ENCODE measurements around the gene PNPLA7. TPM values are rescaled to one million over a fixed set of nuclear protein-coding genes. Genes with fewer than 3 reads are reported as not detected.

Gene PNPLA7
- polyA plus RNA-seq, 1 donor from 2014 or later = 2.7 TPM

GRCh38 chr9:137428841-137429545 lies 121.2 kb downstream of the PNPLA7 start:
- H3K27me3 Mint-ChIP-seq = peaks cover 4% of the 10 kb centered on the region
- H3K4me1 Mint-ChIP-seq = peaks cover 5 to 9% (median 9%) of the 10 kb centered on the region in 3 donors
- H3K4me3 Mint-ChIP-seq = peak overlapping the region in 3 of 4 donors; percentile 58 to 75 (median 65)
- no peak overlapping the region for H3K27ac Mint-ChIP-seq
- H3K36me3 Mint-ChIP-seq = no peaks in the 10 kb centered on the region
- H3K9me3 Mint-ChIP-seq = no peaks in the 10 kb centered on the region

- no peak overlapping the region for H3K27ac Mint-ChIP-seq
- H3K4me3 Mint-ChIP-seq = peak overlapping the region in 2 of 4 donors; percentile 43 to 45
- H3K36me3 Mint-ChIP-seq = no peaks in the 10 kb centered on the region
- no peaks in the 10 kb centered on the region for H3K9me3 Mint-ChIP-seq
- peaks cover 5 to 9% (median 9%) of the 10 kb centered on the region in 3 donors for H3K4me1 Mint-ChIP-seq
- peaks cover 4% of the 10 kb centered on the region for H3K27me3 Mint-ChIP-seq
Observed at GRCh38 chr9:137428311-137428630, 121.9 kb downstream of the PNPLA7 start.

DNA sequence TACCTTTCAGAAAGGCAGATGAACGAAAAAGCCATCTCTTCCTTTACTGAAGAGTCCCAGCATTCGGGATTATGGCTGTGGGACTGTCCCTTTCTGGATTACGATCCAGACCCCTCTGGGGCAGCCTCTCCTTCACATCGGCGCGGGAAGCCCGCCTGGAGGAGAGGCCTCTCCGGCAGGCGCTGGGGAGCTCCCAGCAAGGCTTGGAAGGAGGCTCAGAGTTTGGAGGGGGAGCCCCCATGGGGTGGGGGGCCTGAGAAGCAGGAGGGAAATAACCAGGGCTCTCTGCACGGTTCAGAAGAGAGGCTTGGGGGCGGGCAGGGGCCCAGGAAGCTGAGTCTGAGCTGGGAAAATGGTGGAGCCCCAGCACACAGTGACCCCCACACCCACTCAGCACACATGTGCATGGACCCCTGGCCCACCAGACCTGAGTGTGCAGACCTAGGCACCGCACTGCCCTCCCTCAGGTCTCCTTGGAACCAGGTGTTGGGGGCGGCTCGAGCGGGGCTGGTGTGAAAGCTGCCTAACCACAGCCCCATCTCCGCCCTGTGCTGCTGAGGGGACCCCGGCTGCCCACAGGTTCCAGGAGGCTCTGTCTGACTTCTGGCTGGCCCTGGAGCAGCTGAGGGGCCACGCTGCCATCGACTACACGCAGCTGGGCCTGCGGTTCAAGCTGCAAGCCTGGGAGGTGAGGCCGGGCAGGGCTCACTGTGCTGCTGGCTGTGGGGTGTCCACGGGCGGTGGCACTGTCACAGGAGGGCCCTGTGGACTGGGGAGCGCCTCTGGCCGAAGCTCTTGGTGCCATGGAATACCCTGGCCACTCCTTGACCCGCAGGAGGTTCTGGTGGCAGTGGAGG lies 122.5 kb downstream of the PNPLA7 start:
- Mint-ChIP-seq H3K9me3 (no peaks in the 10 kb centered on the region), H3K27me3 (peaks cover 4% of the 10 kb centered on the region), H3K27ac (peak overlapping the region in 1 of 3 donors; percentile 3), H3K4me1 (peaks cover 5 to 9% (median 9%) of the 10 kb centered on the region in 3 donors), H3K4me3 (peak overlapping the region in 1 of 4 donors; percentile 43), H3K36me3 (no peaks in the 10 kb centered on the region)

GRCh38 chr9:137426018-137426681 lies 124.1 kb downstream of the PNPLA7 start:
- Mint-ChIP-seq H3K27me3 (peaks cover 4% of the 10 kb centered on the region), H3K9me3 (no peaks in the 10 kb centered on the region), H3K4me1 (peaks cover 5 to 15% (median 14%) of the 10 kb centered on the region in 3 donors), H3K27ac (peak overlapping the region in 1 of 3 donors; percentile 28), H3K36me3 (no peaks in the 10 kb centered on the region), H3K4me3 (no peak overlapping the region)

GRCh38 chr9:137423514-137424291 lies 126.5 kb downstream of the PNPLA7 start:
- Mint-ChIP-seq H3K27ac (peak overlapping the region in 1 of 3 donors; percentile 89), H3K4me3 (peak overlapping the region in 3 of 4 donors; percentile 55 to 90 (median 63)), H3K9me3 (no peaks in the 10 kb centered on the region), H3K27me3 (peaks cover under 1% of the 10 kb centered on the region), H3K36me3 (no peaks in the 10 kb centered on the region), H3K4me1 (peaks cover 5 to 15% (median 12%) of the 10 kb centered on the region in 3 donors)

DNA sequence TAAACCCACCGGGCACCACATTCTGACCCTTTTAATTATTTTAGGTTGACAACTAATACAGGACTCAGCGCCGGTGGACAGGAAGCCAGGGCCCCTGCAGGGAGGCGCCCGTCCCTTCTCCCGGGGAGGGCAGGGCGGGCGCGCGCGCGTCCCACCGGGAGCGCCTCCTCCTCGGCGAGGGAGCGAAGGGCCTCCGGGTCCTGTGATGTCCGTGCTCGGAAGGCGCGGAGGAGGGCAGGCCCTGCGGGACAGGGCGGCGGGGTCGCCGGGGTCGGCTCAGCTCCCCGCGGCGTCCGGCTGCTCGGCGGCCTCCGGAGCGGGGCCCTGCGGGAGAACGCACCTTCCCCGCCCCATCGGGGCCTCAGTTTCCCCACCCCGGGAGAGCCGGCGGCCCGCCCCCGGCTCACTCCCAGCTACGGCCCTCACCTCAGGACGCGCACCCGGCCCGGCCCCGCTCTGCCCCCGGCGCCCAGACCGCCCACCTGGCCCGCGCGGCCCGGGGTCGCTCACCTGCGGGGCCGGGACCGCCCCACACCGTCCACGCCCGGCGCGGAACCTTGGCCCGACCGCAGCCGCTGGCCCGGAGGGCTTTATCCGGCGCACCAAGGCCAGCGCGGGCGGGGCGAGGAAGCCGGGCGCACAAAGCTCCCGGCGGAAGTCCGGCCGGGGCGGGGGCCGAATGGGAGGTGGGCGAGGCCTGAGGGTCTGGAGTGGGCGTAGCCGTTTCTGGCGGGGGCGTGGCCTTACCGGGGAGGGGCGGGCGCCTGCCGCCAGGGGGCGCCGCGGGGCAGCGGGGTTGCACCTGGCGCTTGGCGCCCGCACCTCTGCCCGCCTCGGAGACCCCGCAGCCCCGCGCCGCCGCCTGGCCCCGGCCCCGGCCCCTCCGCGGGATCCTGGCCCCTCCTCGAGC lies 127.3 kb downstream of the PNPLA7 start, which contains the start of the genes EXD3 and NOXA1:
EXD3 (minus strand) TSS at position 559 of the 910 bp plus-strand sequence. CDS start 27,805 bp downstream, outside the sequence.
NOXA1 (plus strand) TSS at position 790 of the 910 bp plus-strand sequence. CDS start 137 bp downstream, outside the sequence.
- no peaks in the 10 kb centered on the region for H3K9me3 Mint-ChIP-seq
- peak within 1 kb of the TSS; percentile 19 to 89 (median 83) for H3K27ac Mint-ChIP-seq
- H3K4me1 Mint-ChIP-seq = peaks cover 5 to 15% (median 12%) of the 10 kb centered on the region in 3 donors
- H3K27me3 Mint-ChIP-seq = no peaks in the 10 kb centered on the region
- no peaks in the 10 kb centered on the region for H3K36me3 Mint-ChIP-seq
- peak within 1 kb of the TSS; percentile 80 to 90 (median 85) for H3K4me3 Mint-ChIP-seq

- no peaks in the 10 kb centered on the region for H3K27me3 Mint-ChIP-seq
- peak overlapping the region in 2 of 3 donors; percentile 19 to 59 for H3K27ac Mint-ChIP-seq
- H3K4me3 Mint-ChIP-seq = peak overlapping the region; percentile 61 to 89 (median 80)
- no peaks in the 10 kb centered on the region for H3K9me3 Mint-ChIP-seq
- H3K4me1 Mint-ChIP-seq = peaks cover 5 to 15% (median 12%) of the 10 kb centered on the region in 3 donors
- H3K36me3 Mint-ChIP-seq = no peaks in the 10 kb centered on the region
Observed at GRCh38 chr9:137421838-137422603, 128.2 kb downstream of the PNPLA7 start.

- peak overlapping the region; percentile 32 to 83 (median 68) for H3K4me3 Mint-ChIP-seq
- no peak overlapping the region for H3K27ac Mint-ChIP-seq
- peaks cover 2% of the 10 kb centered on the region for H3K36me3 Mint-ChIP-seq
- no peaks in the 10 kb centered on the region for H3K9me3 Mint-ChIP-seq
- H3K27me3 Mint-ChIP-seq = no peaks in the 10 kb centered on the region
- peaks cover 3 to 10% (median 5%) of the 10 kb centered on the region in 3 donors for H3K4me1 Mint-ChIP-seq
Observed at GRCh38 chr9:137417161-137418021, 132.8 kb downstream of the PNPLA7 start.

- H3K27me3 Mint-ChIP-seq = no peaks in the 10 kb centered on the region
- peaks cover 2% of the 10 kb centered on the region for H3K36me3 Mint-ChIP-seq
- H3K27ac Mint-ChIP-seq = no peak overlapping the region
- peak overlapping the region in 1 of 4 donors; percentile 32 for H3K4me3 Mint-ChIP-seq
- H3K9me3 Mint-ChIP-seq = no peaks in the 10 kb centered on the region
- peaks cover 0 to 5% (median 3%) of the 10 kb centered on the region in 3 donors for H3K4me1 Mint-ChIP-seq
Observed at GRCh38 chr9:137416563-137417151, 133.5 kb downstream of the PNPLA7 start.

DNA sequence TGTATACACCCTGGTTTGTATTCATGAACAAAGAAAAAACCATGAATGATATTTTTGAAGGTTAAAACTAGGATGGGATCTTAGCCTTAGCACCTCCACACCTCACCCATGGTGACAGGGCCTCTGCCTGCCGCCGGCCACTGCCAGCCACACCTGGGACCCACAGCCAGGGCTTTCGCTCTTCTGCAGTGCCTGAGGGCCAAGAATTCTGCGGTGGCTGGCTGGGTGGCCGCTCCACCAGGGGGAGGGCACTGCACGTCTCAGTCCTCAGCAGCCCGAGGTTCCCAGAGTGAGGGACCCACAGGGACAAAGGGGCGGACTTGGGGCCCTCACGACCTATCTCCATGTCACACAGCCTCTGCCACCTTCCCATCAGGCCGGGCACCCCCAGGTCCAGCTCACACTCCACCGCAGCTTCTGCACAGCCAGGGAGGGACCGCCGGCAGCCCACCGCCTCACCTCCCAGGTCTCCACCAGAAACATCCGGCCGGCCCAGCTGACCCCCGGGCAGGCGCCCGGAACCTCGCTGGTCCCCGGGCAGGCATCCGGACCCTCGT lies 134.1 kb downstream of the PNPLA7 start:
- Mint-ChIP-seq H3K9me3 (no peaks in the 10 kb centered on the region), H3K27ac (no peak overlapping the region), H3K27me3 (no peaks in the 10 kb centered on the region), H3K36me3 (peaks cover 2% of the 10 kb centered on the region), H3K4me3 (peak overlapping the region in 1 of 4 donors; percentile 50), H3K4me1 (peaks cover 0 to 5% (median 3%) of the 10 kb centered on the region in 3 donors)

GRCh38 chr9:137415451-137415850 lies 134.8 kb downstream of the PNPLA7 start:
- Mint-ChIP-seq H3K9me3 (no peaks in the 10 kb centered on the region), H3K4me1 (peaks cover 0 to 6% (median 3%) of the 10 kb centered on the region in 3 donors), H3K4me3 (peak overlapping the region in 1 of 4 donors; percentile 50), H3K36me3 (peaks cover 2% of the 10 kb centered on the region), H3K27ac (no peak overlapping the region), H3K27me3 (no peaks in the 10 kb centered on the region)

Measured in IgD-negative memory B cell (primary cell).